HCT116 (cell line): ENCODE measurements around the gene HHLA2. TPM values are rescaled to one million over a fixed set of nuclear protein-coding genes. Genes with fewer than 3 reads are reported as not detected.

ENCODE experiments used
- ATAC-seq: fragments of 200-7000 bp; cut with Tn5 transposase; 2 replicates; pipeline ENCODE4 v1.9.1; 2020; ENCODE audit warnings: mild to moderate bottlenecking, moderate library complexity
- BruUV-seq: library from RNA; stranded (reverse); fragments of 400-500 nt; replicated peaks from 2 replicates; lab custom pipeline; 2021; lab: Mats Ljungman, UMichigan
- CTCF ChIA-PET: fragments of 300-600 bp; sonication (Branson Sonifier 250); formaldehyde crosslinking; loops from one replicate; lab custom pipeline; 2021; ENCODE audit warnings: antibody characterized with exemption; lab: Charles Lee
- POLR2A ChIA-PET: fragments of 300-600, 350-600 bp; sonication (Branson Sonifier 250); formaldehyde crosslinking; loops from one replicate; lab custom pipeline; 2021; ENCODE audit warnings: antibody characterized with exemption; lab: Charles Lee
- RAD21 ChIA-PET, 2 experiments: fragments of 300-600 bp; sonication (Branson Sonifier 250); formaldehyde crosslinking; loops; one replicate each; lab custom pipeline; 2023; ENCODE audit warnings: low total read pairs in 2 of 2; ENCODE audit not compliant: uncharacterized antibody in 2 of 2, unreplicated experiment in 2 of 2, low non-redundant PET in 1 of 2; lab: Charles Lee
- DNase-seq: peaks from one replicate; pipeline ENCODE4 v3.0.0-alpha.2; 2010; ENCODE audit warnings: low read depth, low spot score
- H2AFZ ChIP-seq: fragments of 200-600 bp; shearing (Covaris generic), sonication (generic); 2 replicates; pipeline ENCODE4 v1.6.1; 2017; ENCODE audit warnings: low read depth, mixed run types, mixed read lengths, antibody characterized with exemption, low read length; ENCODE audit not compliant: poor library complexity, severe bottlenecking
- H3K27ac ChIP-seq: 2 replicates; pipeline ENCODE4 v1.5.1; 2012; ENCODE audit warnings: low read depth, low read length
- H3K27me3 ChIP-seq: fragments of 200-600 bp; sonication (generic); 2 replicates; pipeline ENCODE4 v1.6.1; 2016; ENCODE audit warnings: mixed run types, low read length, mixed read lengths; ENCODE audit not compliant: insufficient read depth
- H3K36me3 ChIP-seq, 2 experiments: fragments of 200-500 bp in 1 of 2; fragments of 200-600 bp in 1 of 2; sonication (Bioruptor generic) in 1 of 2; sonication (generic) in 1 of 2; 2 replicates each; pipeline versions ENCODE4 v1.5.1 to v1.6.1; 2014 to 2016; ENCODE audit warnings: low read length in 2 of 2, inconsistent platforms in 1 of 2, mixed read lengths in 1 of 2, mixed run types in 1 of 2; ENCODE audit not compliant: insufficient read depth in 2 of 2, control insufficient read depth in 1 of 2
- H3K4me1 ChIP-seq, 2 experiments: fragments of 200-600 bp in 1 of 2; sonication (generic) in 1 of 2; 2 replicates each; pipeline versions ENCODE4 v1.5.1 to v1.6.1; 2012 to 2017; ENCODE audit warnings: low read length in 2 of 2, inconsistent platforms in 1 of 2, mild to moderate bottlenecking in 1 of 2, mixed read lengths in 1 of 2, mixed run types in 1 of 2, moderate library complexity in 1 of 2; ENCODE audit not compliant: insufficient read depth in 2 of 2, control insufficient read depth in 1 of 2
- H3K4me2 ChIP-seq: fragments of 200-600 bp; sonication (generic); 2 replicates; pipeline ENCODE4 v1.6.1; 2017; ENCODE audit warnings: mixed run types, low read length, mixed read lengths
- H3K4me3 ChIP-seq, 2 experiments: fragments of 200-600 bp in 1 of 2; sonication (generic) in 1 of 2; replicated peaks in 1 of 2; 2 replicates each; pipeline ENCODE4 v1.5.1; 2011 to 2016; ENCODE audit warnings: low read length in 2 of 2, control low read depth in 1 of 2, low read depth in 1 of 2, mild to moderate bottlenecking in 1 of 2, mixed read lengths in 1 of 2, mixed run types in 1 of 2
- H3K79me2 ChIP-seq: fragments of 200-600 bp; sonication (generic); 2 replicates; pipeline ENCODE4 v1.6.1; 2017; ENCODE audit warnings: mild to moderate bottlenecking, mixed run types, low read length, moderate library complexity, mixed read lengths; ENCODE audit not compliant: insufficient read depth
- H3K9ac ChIP-seq: fragments of 200-600 bp; sonication (generic); 2 replicates; pipeline ENCODE4 v1.6.1; 2016; ENCODE audit warnings: low read length, mixed read lengths
- H3K9me2 ChIP-seq: fragments of 200-600 bp; sonication (generic), shearing (Covaris generic); 2 replicates; pipeline ENCODE4 v1.6.1; 2017; ENCODE audit warnings: mixed run types, mild to moderate bottlenecking, moderate library complexity; ENCODE audit not compliant: insufficient read depth
- H3K9me3 ChIP-seq, 2 experiments: fragments of 200-500 bp in 1 of 2; fragments of 200-600 bp in 1 of 2; sonication (Bioruptor generic) in 1 of 2; sonication (generic) in 1 of 2; 2 replicates each; pipeline ENCODE4 v1.6.1; 2014 to 2017; ENCODE audit warnings: low read length in 2 of 2, mixed read lengths in 2 of 2, inconsistent platforms in 1 of 2, low read depth in 1 of 2, mild to moderate bottlenecking in 1 of 2, mixed run types in 1 of 2, moderate library complexity in 1 of 2; ENCODE audit not compliant: control insufficient read depth in 1 of 2, insufficient read depth in 1 of 2
- H4K20me1 ChIP-seq: fragments of 200-600 bp; sonication (generic), shearing (Covaris generic); 2 replicates; pipeline ENCODE4 v1.6.1; 2017; ENCODE audit warnings: mixed run types, mild to moderate bottlenecking, moderate library complexity; ENCODE audit not compliant: insufficient read depth
- CBX3 ChIP-seq: IDR thresholded peaks from 2 replicates; pipeline ENCODE4 v1.6.1; 2012; ENCODE audit warnings: low read depth
- EGR1 ChIP-seq: IDR thresholded peaks from 2 replicates; pipeline ENCODE4 v1.6.1; 2012; ENCODE audit warnings: low read depth
- JUND ChIP-seq: IDR thresholded peaks from 2 replicates; pipeline ENCODE4 v1.6.1; 2012
- MAX ChIP-seq: IDR thresholded peaks from 2 replicates; pipeline ENCODE4 v1.6.1; 2012
- POLR2AphosphoS5 ChIP-seq: IDR thresholded peaks from 2 replicates; pipeline ENCODE4 v1.6.1; 2011; ENCODE audit warnings: mild to moderate bottlenecking, low read depth, low read length, moderate library complexity
- SIN3A ChIP-seq: IDR thresholded peaks from 2 replicates; pipeline ENCODE4 v1.6.1; 2012; ENCODE audit warnings: low read depth
- TCF7L2 ChIP-seq: IDR thresholded peaks from 2 replicates; pipeline ENCODE4 v1.7.0; 2011; ENCODE audit warnings: borderline replicate concordance, inconsistent platforms; ENCODE audit not compliant: insufficient read depth, insufficient read length; ENCODE audit errors: extremely low read depth
- YY1 ChIP-seq: IDR thresholded peaks from 2 replicates; pipeline ENCODE4 v1.6.1; 2011; ENCODE audit warnings: low read length, low read depth, moderate library complexity, mild to moderate bottlenecking; ENCODE audit not compliant: insufficient replicate concordance; ENCODE audit errors: extremely low read depth
- ZNF274 ChIP-seq: fragments of 200-500 bp; sonication (Bioruptor generic); IDR thresholded peaks from 2 replicates; pipeline ENCODE4 v1.6.1; 2014; ENCODE audit warnings: mild to moderate bottlenecking, low read depth, low read length, inconsistent platforms
- intact Hi-C: fragments of 100-400 bp; cut with micrococcal nuclease; formaldehyde crosslinking; loops from 2 replicates; pipeline ENCODE4 v1.10.0; 2022
- total RNA-seq: library from RNA; stranded (reverse); gene quantifications from one replicate; pipeline ENCODE4 v1.2.1, GENCODE V29; 2021; ENCODE audit not compliant: unreplicated experiment
- TF ChIP-seq, protein P1 (sequence below), 3 experiments: fragments of 200-600 bp in 1 of 3; sonication (generic) in 1 of 3; IDR thresholded peaks in 2 of 3; conservative IDR thresholded peaks in 1 of 3; 2 replicates each; pipeline ENCODE4 v1.5.1; 2012 to 2017; ENCODE audit warnings: low read depth in 2 of 3, low read length in 2 of 3, antibody characterized with exemption in 1 of 3, borderline replicate concordance in 1 of 3, control low read depth in 1 of 3, mild to moderate bottlenecking in 1 of 3, mixed read lengths in 1 of 3, mixed run types in 1 of 3, moderate library complexity in 1 of 3; ENCODE audit not compliant: insufficient read depth in 1 of 3

HHLA2 gene
- total RNA-seq, 1 experiment from 2014 or later, result not detected

- H2AFZ ChIP-seq, result no peak overlapping the region
- TF ChIP-seq EGR1 (no peak), JUND (no peak), POLR2AphosphoS5 (no peak), ZNF274 (no peak), YY1 (no peak), TCF7L2 (no peak), CBX3 (no peak), MAX (no peak), SIN3A (no peak)
- TF ChIP-seq, protein P1, sequence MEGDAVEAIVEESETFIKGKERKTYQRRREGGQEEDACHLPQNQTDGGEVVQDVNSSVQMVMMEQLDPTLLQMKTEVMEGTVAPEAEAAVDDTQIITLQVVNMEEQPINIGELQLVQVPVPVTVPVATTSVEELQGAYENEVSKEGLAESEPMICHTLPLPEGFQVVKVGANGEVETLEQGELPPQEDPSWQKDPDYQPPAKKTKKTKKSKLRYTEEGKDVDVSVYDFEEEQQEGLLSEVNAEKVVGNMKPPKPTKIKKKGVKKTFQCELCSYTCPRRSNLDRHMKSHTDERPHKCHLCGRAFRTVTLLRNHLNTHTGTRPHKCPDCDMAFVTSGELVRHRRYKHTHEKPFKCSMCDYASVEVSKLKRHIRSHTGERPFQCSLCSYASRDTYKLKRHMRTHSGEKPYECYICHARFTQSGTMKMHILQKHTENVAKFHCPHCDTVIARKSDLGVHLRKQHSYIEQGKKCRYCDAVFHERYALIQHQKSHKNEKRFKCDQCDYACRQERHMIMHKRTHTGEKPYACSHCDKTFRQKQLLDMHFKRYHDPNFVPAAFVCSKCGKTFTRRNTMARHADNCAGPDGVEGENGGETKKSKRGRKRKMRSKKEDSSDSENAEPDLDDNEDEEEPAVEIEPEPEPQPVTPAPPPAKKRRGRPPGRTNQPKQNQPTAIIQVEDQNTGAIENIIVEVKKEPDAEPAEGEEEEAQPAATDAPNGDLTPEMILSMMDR (IDR thresholded peaks at IDR 0.05 in 2 of 3, conservative IDR thresholded peaks at IDR 0.05 in 1 of 3; ENCODE audit: borderline replicate concordance in 1 of 3, insufficient read depth in 1 of 3, low read depth in 2 of 3, low read length in 2 of 3), result no peak
- TF ChIP-seq, all 23 proteins: peak for 0
- ChIA-PET POLR2A (no interaction called here), CTCF (no interaction called here), RAD21 (no interaction called here)
- Histone ChIP-seq H3K9me3 (no peaks in the 10 kb centered on the region), H3K79me2 (no peaks in the 10 kb centered on the region), H3K9me2 (no peaks in the 10 kb centered on the region), H4K20me1 (no peaks in the 10 kb centered on the region), H3K4me2 (no peak overlapping the region), H3K36me3 (no peaks in the 10 kb centered on the region; a peak in 1 of 4 replicates), H3K27me3 (no peaks in the 10 kb centered on the region), H3K4me3 (no peak overlapping the region), H3K27ac (no peak overlapping the region), H3K9ac (no peak overlapping the region), H3K4me1 (no peaks in the 10 kb centered on the region)
- intact Hi-C loops, result no loop called here
- ATAC-seq (no peak), DNase-seq (no peak)
- no TSS peak for BruUV-seq
Observed at GRCh38 chr3:108393128-108393900, 97.0 kb downstream of the HHLA2 start.
